Natural killer cell (primary cell): Measurements from ENCODE around the gene NDFIP1. TPM values are rescaled to one million over a fixed set of nuclear protein-coding genes. Genes with fewer than 3 reads are reported as not detected.

ENCODE experiments used
- ATAC-seq, 3 donors: fragments of 150-1000 bp in 2 of 3; fragments of 200-7000 bp in 1 of 3; cut with Tn5 transposase; 1 replicate in 1 of 3; 2 replicates in 2 of 3; pipeline ENCODE4 v1.10.0; 2021; ENCODE audit warnings: mild to moderate bottlenecking in 2 of 3, moderate library complexity in 2 of 3
- DNase-seq, 2 donors: peaks; one replicate each; pipeline versions ENCODE4 v3.0.0 to v3.0.0-alpha.2; 2013 to 2021; ENCODE audit warnings: mixed read lengths in 1 of 2
- H3K27ac ChIP-seq: one replicate; pipeline ENCODE4 v1.5.1; 2013; ENCODE audit warnings: mild to moderate bottlenecking, low read length
- H3K27me3 ChIP-seq: one replicate; pipeline ENCODE4 v1.6.1; 2013; ENCODE audit warnings: low read length; ENCODE audit not compliant: control insufficient read depth, insufficient read depth
- H3K36me3 ChIP-seq: one replicate; pipeline ENCODE4 v1.6.1; 2013; ENCODE audit warnings: low read length; ENCODE audit not compliant: control insufficient read depth, insufficient read depth
- H3K4me1 ChIP-seq: one replicate; pipeline ENCODE4 v1.6.1; 2013; ENCODE audit warnings: low read length; ENCODE audit not compliant: control insufficient read depth, insufficient read depth
- H3K4me3 ChIP-seq: one replicate; pipeline ENCODE4 v1.5.1; 2013; ENCODE audit warnings: low read length
- H3K9me3 ChIP-seq: one replicate; pipeline ENCODE4 v1.6.1; 2013; ENCODE audit warnings: low read length; ENCODE audit not compliant: control insufficient read depth, insufficient read depth
- H3K27ac Mint-ChIP-seq, 2 donors: one replicate each; pipeline ENCODE4 v1.8.0; 2022; ENCODE audit warnings: mild to moderate bottlenecking in 2 of 2, mixed read lengths in 2 of 2, moderate library complexity in 1 of 2
- H3K27me3 Mint-ChIP-seq, 2 donors: one replicate each; pipeline ENCODE4 v1.8.0; 2022; ENCODE audit warnings: low read depth in 2 of 2, mixed read lengths in 2 of 2
- H3K36me3 Mint-ChIP-seq: one replicate; pipeline ENCODE4 v1.8.0; 2022; ENCODE audit warnings: mixed read lengths
- H3K4me1 Mint-ChIP-seq, 2 donors: one replicate each; pipeline ENCODE4 v1.8.0; 2022; ENCODE audit warnings: mixed read lengths in 2 of 2
- H3K4me3 Mint-ChIP-seq: one replicate; pipeline ENCODE4 v1.8.0; 2022; ENCODE audit warnings: mild to moderate bottlenecking, moderate library complexity, mixed read lengths
- H3K9me3 Mint-ChIP-seq, 2 donors: one replicate each; pipeline ENCODE4 v1.8.0; 2022; ENCODE audit warnings: mixed read lengths in 2 of 2
- WGBS: methylation state at CpG from one replicate; pipeline ENCODE4 v1.1.7; 2013; ENCODE audit warnings: missing lambda C conversion rate; ENCODE audit not compliant: insufficient coverage; 5-methylcytosine and 5-hydroxymethylcytosine counted together
- intact Hi-C: fragments of 100-400 bp; cut with micrococcal nuclease; formaldehyde crosslinking; loops from one replicate; pipeline ENCODE4 v1.14.2; 2022
- total RNA-seq, 4 donors: library from RNA; stranded (reverse); fragments of 120-200 nt in 1 of 4; gene quantifications; one replicate each; pipeline versions ENCODE4 v1.2.3 to v1.2.4, GENCODE V29; 2013 to 2022
- TF ChIP-seq, protein P1 (sequence below): fragments of 200-600 bp; IDR thresholded peaks from one replicate; pipeline ENCODE4 v1.8.0; 2022; ENCODE audit warnings: antibody characterized with exemption

NDFIP1 gene
- total RNA-seq, 3 donors from 2014 or later (not counting 1 experiment from before 2014, with no cell fraction given): 45.4 to 57.6 (median 51.7) TPM

DNA sequence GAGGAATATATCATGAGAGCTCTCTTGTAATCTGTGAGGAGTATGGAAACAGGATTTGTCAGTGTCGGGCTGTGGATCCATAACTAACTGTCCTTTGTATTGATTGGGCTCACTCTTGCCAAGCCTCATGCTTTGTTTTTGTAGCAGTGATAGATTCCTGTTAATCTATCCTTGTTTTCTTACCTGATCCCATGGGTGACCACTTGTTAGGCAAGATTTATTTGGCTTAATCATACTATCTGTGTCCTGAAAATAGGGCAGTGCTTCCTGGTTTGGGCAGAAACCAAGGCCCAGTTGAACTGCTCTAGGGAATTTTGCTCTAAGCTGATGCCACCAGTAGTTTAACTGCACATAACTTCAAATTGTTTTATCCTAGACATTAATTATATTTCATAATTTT lies 6.1 kb downstream of the NDFIP1 start:
- H3K27me3 Mint-ChIP-seq: no peaks in the 10 kb centered on the region
- no peaks in the 10 kb centered on the region for H3K9me3 Mint-ChIP-seq
- H3K27me3 ChIP-seq: no peaks in the 10 kb centered on the region
- ATAC-seq: no peak
- DNase-seq: no peak
- WGBS: 100% methylated on average over 1 of the region's 1 CpG
- no peaks in the 10 kb centered on the region for H3K36me3 Mint-ChIP-seq
- H3K27ac Mint-ChIP-seq: no peak overlapping the region
- no peaks in the 10 kb centered on the region for H3K9me3 ChIP-seq
- TF ChIP-seq, protein P1, sequence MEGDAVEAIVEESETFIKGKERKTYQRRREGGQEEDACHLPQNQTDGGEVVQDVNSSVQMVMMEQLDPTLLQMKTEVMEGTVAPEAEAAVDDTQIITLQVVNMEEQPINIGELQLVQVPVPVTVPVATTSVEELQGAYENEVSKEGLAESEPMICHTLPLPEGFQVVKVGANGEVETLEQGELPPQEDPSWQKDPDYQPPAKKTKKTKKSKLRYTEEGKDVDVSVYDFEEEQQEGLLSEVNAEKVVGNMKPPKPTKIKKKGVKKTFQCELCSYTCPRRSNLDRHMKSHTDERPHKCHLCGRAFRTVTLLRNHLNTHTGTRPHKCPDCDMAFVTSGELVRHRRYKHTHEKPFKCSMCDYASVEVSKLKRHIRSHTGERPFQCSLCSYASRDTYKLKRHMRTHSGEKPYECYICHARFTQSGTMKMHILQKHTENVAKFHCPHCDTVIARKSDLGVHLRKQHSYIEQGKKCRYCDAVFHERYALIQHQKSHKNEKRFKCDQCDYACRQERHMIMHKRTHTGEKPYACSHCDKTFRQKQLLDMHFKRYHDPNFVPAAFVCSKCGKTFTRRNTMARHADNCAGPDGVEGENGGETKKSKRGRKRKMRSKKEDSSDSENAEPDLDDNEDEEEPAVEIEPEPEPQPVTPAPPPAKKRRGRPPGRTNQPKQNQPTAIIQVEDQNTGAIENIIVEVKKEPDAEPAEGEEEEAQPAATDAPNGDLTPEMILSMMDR: no peak
- H3K4me1 ChIP-seq: peaks cover 5% of the 10 kb centered on the region
- no peak overlapping the region for H3K4me3 Mint-ChIP-seq
- H3K36me3 ChIP-seq: no peaks in the 10 kb centered on the region
- no peak overlapping the region for H3K4me3 ChIP-seq
- intact Hi-C loops: no loop called here
- peaks cover 50 to 55% of the 10 kb centered on the region in 2 donors for H3K4me1 Mint-ChIP-seq
- H3K27ac ChIP-seq: no peak overlapping the region

DNA sequence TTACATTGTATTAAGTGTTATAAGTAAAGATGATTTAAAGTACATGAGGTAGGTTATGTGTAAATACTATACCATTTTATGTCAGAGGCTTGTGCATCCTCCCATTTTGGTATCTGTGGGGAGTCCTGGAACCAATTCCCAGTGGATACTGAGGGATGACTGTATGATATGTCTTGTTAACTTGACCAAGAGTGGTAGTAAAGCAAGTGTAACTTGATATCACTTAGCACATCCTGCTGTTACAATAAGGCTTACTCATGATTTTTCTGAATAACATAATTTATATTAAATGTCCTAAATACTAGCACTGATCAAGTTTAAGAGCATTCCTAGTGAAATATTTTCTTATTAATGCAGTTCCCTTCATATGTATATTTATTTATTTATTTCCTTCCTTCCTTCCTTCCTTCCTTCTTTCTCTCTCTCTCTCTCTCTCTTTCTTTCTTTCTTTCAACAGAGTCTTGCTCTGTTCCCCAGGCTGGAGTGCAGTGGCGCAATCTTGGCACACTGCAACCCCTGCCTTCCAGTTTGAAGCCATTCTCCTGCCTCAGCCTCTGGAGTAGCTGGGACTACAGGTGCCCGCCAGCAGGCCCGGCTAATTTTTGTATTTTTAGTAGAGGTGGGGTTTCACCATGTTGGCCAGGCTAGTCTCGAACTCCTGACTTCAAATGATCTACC lies 7.5 kb downstream of the NDFIP1 start:
- peaks cover 48 to 52% of the 10 kb centered on the region in 2 donors for H3K4me1 Mint-ChIP-seq
- no peak overlapping the region for H3K27ac Mint-ChIP-seq
- no peak overlapping the region for H3K27ac ChIP-seq
- no peak overlapping the region for H3K4me3 Mint-ChIP-seq
- WGBS: 100% methylated on average over 4 of the region's 4 CpGs
- no peaks in the 10 kb centered on the region for H3K27me3 ChIP-seq
- no peaks in the 10 kb centered on the region for H3K36me3 Mint-ChIP-seq
- no peaks in the 10 kb centered on the region for H3K9me3 Mint-ChIP-seq
- TF ChIP-seq, protein P1: no peak
- H3K4me3 ChIP-seq: no peak overlapping the region
- DNase-seq (no peak), ATAC-seq (no peak)
- H3K36me3 ChIP-seq: no peaks in the 10 kb centered on the region
- intact Hi-C loops: no loop called here
- H3K9me3 ChIP-seq: no peaks in the 10 kb centered on the region
- H3K27me3 Mint-ChIP-seq: no peaks in the 10 kb centered on the region
- H3K4me1 ChIP-seq: no peaks in the 10 kb centered on the region

DNA sequence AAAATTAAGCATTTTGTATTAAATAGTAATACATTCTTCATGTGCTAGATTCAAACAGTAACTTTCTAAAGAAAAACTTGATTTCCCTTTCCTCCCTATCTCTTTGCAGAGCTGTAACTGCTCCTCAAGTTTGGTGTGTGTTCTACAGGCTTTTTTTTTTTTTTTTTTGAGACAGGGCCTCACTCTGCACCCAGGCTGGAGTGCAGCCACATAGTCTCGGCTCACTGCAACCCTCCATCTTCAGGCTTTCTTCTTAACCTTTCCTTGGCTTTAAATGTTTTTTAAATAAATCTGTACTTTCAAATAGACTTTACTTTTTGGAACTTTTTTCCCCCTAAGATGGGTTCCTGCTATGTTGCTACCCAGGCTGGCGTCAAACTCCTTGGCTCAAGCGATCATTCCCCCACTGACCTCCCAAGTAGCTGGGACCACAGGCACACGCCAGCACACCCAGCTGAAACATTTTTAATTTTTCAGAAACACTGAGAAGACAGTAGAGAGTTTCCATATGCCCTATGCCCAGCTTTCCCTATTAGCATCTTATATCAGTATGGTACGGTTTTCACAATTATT lies 9.1 kb downstream of the NDFIP1 start:
- Histone ChIP-seq H3K27me3 (no peaks in the 10 kb centered on the region), H3K4me1 (no peaks in the 10 kb centered on the region), H3K27ac (no peak overlapping the region), H3K36me3 (peaks cover 2% of the 10 kb centered on the region), H3K4me3 (no peak overlapping the region), H3K9me3 (no peaks in the 10 kb centered on the region)
- H3K4me1 Mint-ChIP-seq: peaks cover 56 to 64% of the 10 kb centered on the region in 2 donors
- no peak for DNase-seq
- H3K36me3 Mint-ChIP-seq: no peaks in the 10 kb centered on the region
- no peak for ATAC-seq
- no peaks in the 10 kb centered on the region for H3K9me3 Mint-ChIP-seq
- no peak overlapping the region for H3K4me3 Mint-ChIP-seq
- 91% methylated on average over 4 of the region's 5 CpGs for WGBS
- H3K27ac Mint-ChIP-seq: no peak overlapping the region
- intact Hi-C loops: no loop called here
- TF ChIP-seq, protein P1: no peak
- no peaks in the 10 kb centered on the region for H3K27me3 Mint-ChIP-seq
